NCI-H774 (cell line): ENCODE data around the gene PSORS1C1.
"Not testable (repeated sequence)": the region's sequence is repeated elsewhere in the genome, so short reads cannot be mapped to it uniquely, and the experiment has no call there.

Experiments
- DNase-seq: peaks from one replicate; lab custom pipeline; 2025; lab: John Stamatoyannopoulos, UW

Gene PSORS1C1

GRCh38 chr6:31178143-31179041, 63.8 kb downstream of the PSORS1C1 start:
- peak; percentile 9 for DNase-seq

GRCh38 chr6:31179042-31179386, 64.4 kb downstream of the PSORS1C1 start:
- DNase-seq: no peak

- DNase-seq: no peak
Measured at GRCh38 chr6:31179896-31180295, 65.3 kb downstream of the PSORS1C1 start.

- DNase-seq: no peak
Measured at GRCh38 chr6:31180500-31180899, 65.9 kb downstream of the PSORS1C1 start.

GRCh38 chr6:31183287-31183686, 68.7 kb downstream of the PSORS1C1 start:
- not testable (repeated sequence) for DNase-seq

GRCh38 chr6:31183859-31184258, 69.3 kb downstream of the PSORS1C1 start:
- DNase-seq: not testable (repeated sequence)

GRCh38 chr6:31185695-31186051, 71.1 kb downstream of the PSORS1C1 start:
- not testable (repeated sequence) for DNase-seq

GRCh38 chr6:31186052-31186734, 71.6 kb downstream of the PSORS1C1 start:
- no peak for DNase-seq

GRCh38 chr6:31187780-31188194, 73.2 kb downstream of the PSORS1C1 start:
- DNase-seq: no peak

- not testable (repeated sequence) for DNase-seq
Measured at GRCh38 chr6:31189223-31189622, 74.6 kb downstream of the PSORS1C1 start.
